ENCODE results near the gene TNFAIP8L1.
A peak's percentile ranks its signal among the peaks of the same experiment; 100 is the strongest.
"Not testable (repeated sequence)": the region's sequence is repeated elsewhere in the genome, so short reads cannot be mapped to it uniquely, and the experiment has no call there.

TNFAIP8L1 gene

GRCh38 chr19:4652075-4652474 is 12.8 kb downstream of the TNFAIP8L1 start:
- no peak for DNase-seq

- no peak for DNase-seq
Observed at GRCh38 chr19:4653793-4654436, 14.6 kb downstream of the TNFAIP8L1 start.

- DNase-seq, result no peak
Observed at GRCh38 chr19:4654437-4655361, 15.4 kb downstream of the TNFAIP8L1 start.

GRCh38 chr19:4656102-4656501 is 16.8 kb downstream of the TNFAIP8L1 start:
- no peak for DNase-seq

GRCh38 chr19:4657262-4657661 is 17.9 kb downstream of the TNFAIP8L1 start:
- DNase-seq, result no peak

GRCh38 chr19:4657835-4658234 is 18.5 kb downstream of the TNFAIP8L1 start:
- no peak for DNase-seq

- no peak for DNase-seq
Observed at GRCh38 chr19:4660181-4660791, 21.0 kb downstream of the TNFAIP8L1 start.

GRCh38 chr19:4660993-4661392 is 21.7 kb downstream of the TNFAIP8L1 start:
- DNase-seq, result no peak

- DNase-seq, result no peak
Observed at GRCh38 chr19:4662020-4662695, 22.8 kb downstream of the TNFAIP8L1 start.

GRCh38 chr19:4662812-4663211 is 23.5 kb downstream of the TNFAIP8L1 start:
- DNase-seq, result no peak

GRCh38 chr19:4664642-4665041 is 25.3 kb downstream of the TNFAIP8L1 start:
- no peak for DNase-seq

GRCh38 chr19:4669723-4670480 is 30.6 kb downstream of the TNFAIP8L1 start, which contains the start of gene MYDGF:
Gene MYDGF (minus strand): TSS chr19:4670342. CDS start chr19:4670334, 8 bp downstream.
- peak; percentile 96 for DNase-seq

- DNase-seq, result no peak
Observed at GRCh38 chr19:4671185-4671851, 32.0 kb downstream of the TNFAIP8L1 start.

GRCh38 chr19:4673216-4673615 is 33.9 kb downstream of the TNFAIP8L1 start:
- DNase-seq, result no peak

- DNase-seq, result no peak
Observed at GRCh38 chr19:4673726-4674125, 34.4 kb downstream of the TNFAIP8L1 start.

- DNase-seq, result no peak
Observed at GRCh38 chr19:4675346-4675745, 36.0 kb downstream of the TNFAIP8L1 start.

- DNase-seq, result peak; percentile 66
Observed at GRCh38 chr19:4676955-4677731, 37.8 kb downstream of the TNFAIP8L1 start.

GRCh38 chr19:4678881-4679790 is 39.8 kb downstream of the TNFAIP8L1 start:
- DNase-seq, result no peak

GRCh38 chr19:4680021-4680420 is 40.7 kb downstream of the TNFAIP8L1 start:
- not testable (repeated sequence) for DNase-seq

All from activated CD8-positive, alpha-beta memory T cell treated with anti-CD3 and anti-CD28 coated beads, Interleukin-2, amount 50 U/mL, for 48 hours (primary cell).